ENCODE results near the gene RRP15. TPM values are rescaled to one million over a fixed set of nuclear protein-coding genes. Genes with fewer than 3 reads are reported as not detected.

RRP15 gene
- total RNA-seq, 1 donor from 2014 or later = 20.3 TPM

GRCh38 chr1:218294546-218294945, 9.5 kb downstream of the RRP15 start:
- no peak for DNase-seq (ENCODE audit: extremely low spot score, unreplicated experiment)
- Mint-ChIP-seq H3K27ac (ENCODE audit: unreplicated experiment) (no peak overlapping the region), H3K36me3 (ENCODE audit: unreplicated experiment) (peaks cover 1% of the 10 kb centered on the region), H3K9me3 (ENCODE audit: unreplicated experiment) (no peaks in the 10 kb centered on the region), H3K4me1 (ENCODE audit: unreplicated experiment) (peaks cover 14% of the 10 kb centered on the region), H3K4me3 (ENCODE audit: unreplicated experiment) (no peak overlapping the region), H3K27me3 (ENCODE audit: unreplicated experiment) (no peaks in the 10 kb centered on the region)
- TF ChIP-seq, protein P1, sequence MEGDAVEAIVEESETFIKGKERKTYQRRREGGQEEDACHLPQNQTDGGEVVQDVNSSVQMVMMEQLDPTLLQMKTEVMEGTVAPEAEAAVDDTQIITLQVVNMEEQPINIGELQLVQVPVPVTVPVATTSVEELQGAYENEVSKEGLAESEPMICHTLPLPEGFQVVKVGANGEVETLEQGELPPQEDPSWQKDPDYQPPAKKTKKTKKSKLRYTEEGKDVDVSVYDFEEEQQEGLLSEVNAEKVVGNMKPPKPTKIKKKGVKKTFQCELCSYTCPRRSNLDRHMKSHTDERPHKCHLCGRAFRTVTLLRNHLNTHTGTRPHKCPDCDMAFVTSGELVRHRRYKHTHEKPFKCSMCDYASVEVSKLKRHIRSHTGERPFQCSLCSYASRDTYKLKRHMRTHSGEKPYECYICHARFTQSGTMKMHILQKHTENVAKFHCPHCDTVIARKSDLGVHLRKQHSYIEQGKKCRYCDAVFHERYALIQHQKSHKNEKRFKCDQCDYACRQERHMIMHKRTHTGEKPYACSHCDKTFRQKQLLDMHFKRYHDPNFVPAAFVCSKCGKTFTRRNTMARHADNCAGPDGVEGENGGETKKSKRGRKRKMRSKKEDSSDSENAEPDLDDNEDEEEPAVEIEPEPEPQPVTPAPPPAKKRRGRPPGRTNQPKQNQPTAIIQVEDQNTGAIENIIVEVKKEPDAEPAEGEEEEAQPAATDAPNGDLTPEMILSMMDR (IDR thresholded peaks at IDR 0.05) = no peak

GRCh38 chr1:218296162-218296561, 11.1 kb downstream of the RRP15 start:
- Mint-ChIP-seq H3K27ac (ENCODE audit: unreplicated experiment) (no peak overlapping the region), H3K36me3 (ENCODE audit: unreplicated experiment) (peaks cover 1% of the 10 kb centered on the region), H3K4me3 (ENCODE audit: unreplicated experiment) (no peak overlapping the region), H3K27me3 (ENCODE audit: unreplicated experiment) (no peaks in the 10 kb centered on the region), H3K9me3 (ENCODE audit: unreplicated experiment) (no peaks in the 10 kb centered on the region), H3K4me1 (ENCODE audit: unreplicated experiment) (peaks cover 16% of the 10 kb centered on the region)
- no peak for DNase-seq (ENCODE audit: extremely low spot score, unreplicated experiment)
- TF ChIP-seq, protein P1 (IDR thresholded peaks at IDR 0.05) = no peak

- TF ChIP-seq, protein P1 (IDR thresholded peaks at IDR 0.05) = no peak
- Mint-ChIP-seq H3K36me3 (ENCODE audit: unreplicated experiment) (peaks cover 4% of the 10 kb centered on the region), H3K27me3 (ENCODE audit: unreplicated experiment) (no peaks in the 10 kb centered on the region), H3K9me3 (ENCODE audit: unreplicated experiment) (no peaks in the 10 kb centered on the region), H3K27ac (ENCODE audit: unreplicated experiment) (no peak overlapping the region), H3K4me1 (ENCODE audit: unreplicated experiment) (peaks cover 16% of the 10 kb centered on the region), H3K4me3 (ENCODE audit: unreplicated experiment) (no peak overlapping the region)
- no peak for DNase-seq (ENCODE audit: extremely low spot score, unreplicated experiment)
These were observed 12.4 kb downstream of the RRP15 start for GRCh38 chr1:218297461-218297860.

- TF ChIP-seq, protein P1 (IDR thresholded peaks at IDR 0.05) = no peak
- H3K27me3 Mint-ChIP-seq (ENCODE audit: unreplicated experiment) = no peaks in the 10 kb centered on the region
- H3K4me3 Mint-ChIP-seq (ENCODE audit: unreplicated experiment) = no peak overlapping the region
- no peaks in the 10 kb centered on the region for H3K9me3 Mint-ChIP-seq (ENCODE audit: unreplicated experiment)
- no peak for DNase-seq (ENCODE audit: extremely low spot score, unreplicated experiment)
- H3K4me1 Mint-ChIP-seq (ENCODE audit: unreplicated experiment) = peaks cover 16% of the 10 kb centered on the region
- no peak overlapping the region for H3K27ac Mint-ChIP-seq (ENCODE audit: unreplicated experiment)
- H3K36me3 Mint-ChIP-seq (ENCODE audit: unreplicated experiment) = peaks cover 5% of the 10 kb centered on the region
These were observed 12.8 kb downstream of the RRP15 start for GRCh38 chr1:218297867-218298266.

DNA sequence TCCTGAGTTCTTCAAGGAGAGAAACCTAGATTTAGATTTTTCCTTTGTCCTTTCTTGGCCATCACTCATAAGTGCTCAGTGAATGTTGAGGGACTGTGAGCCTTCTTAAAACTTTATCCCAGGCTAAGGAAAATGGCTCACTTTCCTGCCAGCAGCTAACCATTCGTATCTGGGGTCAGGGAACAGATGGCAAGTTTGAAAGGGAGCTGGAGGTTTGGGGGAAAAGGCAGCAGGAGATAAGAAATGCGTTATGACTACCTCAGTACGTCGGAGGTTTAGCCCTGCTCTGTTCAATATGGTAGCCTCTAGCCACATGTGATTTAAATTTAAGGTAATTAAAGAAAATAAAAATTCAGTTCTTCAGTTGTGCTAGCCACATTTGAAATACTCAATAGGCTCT, 13.3 kb downstream of the RRP15 start:
- H3K36me3 Mint-ChIP-seq (ENCODE audit: unreplicated experiment) = peaks cover 6% of the 10 kb centered on the region
- H3K4me1 Mint-ChIP-seq (ENCODE audit: unreplicated experiment) = peaks cover 16% of the 10 kb centered on the region
- H3K27ac Mint-ChIP-seq (ENCODE audit: unreplicated experiment) = no peak overlapping the region
- H3K27me3 Mint-ChIP-seq (ENCODE audit: unreplicated experiment) = no peaks in the 10 kb centered on the region
- H3K4me3 Mint-ChIP-seq (ENCODE audit: unreplicated experiment) = no peak overlapping the region
- no peaks in the 10 kb centered on the region for H3K9me3 Mint-ChIP-seq (ENCODE audit: unreplicated experiment)
- TF ChIP-seq, protein P1 (IDR thresholded peaks at IDR 0.05) = no peak
- DNase-seq (ENCODE audit: extremely low spot score, unreplicated experiment) = no peak
